ENCODE measurements around the gene ABHD1.
"Not testable (repeated sequence)": the region's sequence is repeated elsewhere in the genome, so short reads cannot be mapped to it uniquely, and the experiment has no call there.

Gene ABHD1

DNA sequence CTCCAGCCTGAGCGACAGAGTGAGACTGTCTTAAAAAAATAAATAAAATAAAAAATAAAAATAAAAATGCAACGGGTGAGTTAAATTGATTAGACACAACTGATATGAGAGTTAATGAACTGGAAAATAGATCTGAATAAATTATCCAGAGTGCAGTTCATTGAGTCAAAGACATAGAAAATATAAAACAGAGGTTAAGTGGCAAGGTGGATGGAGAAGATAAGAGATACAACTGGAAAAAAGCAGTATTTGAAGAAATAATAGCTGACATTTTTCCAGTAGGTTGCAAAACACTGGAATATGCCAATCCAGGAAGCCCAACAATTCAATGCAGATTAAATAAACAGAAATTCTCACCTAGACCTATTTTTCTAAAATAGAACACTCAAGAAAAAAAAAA, 15.4 kb upstream of the ABHD1 start:
- FAIRE-seq (no peak), DNase-seq (ENCODE audit: insufficient read length, low spot score) (no peak)

DNA sequence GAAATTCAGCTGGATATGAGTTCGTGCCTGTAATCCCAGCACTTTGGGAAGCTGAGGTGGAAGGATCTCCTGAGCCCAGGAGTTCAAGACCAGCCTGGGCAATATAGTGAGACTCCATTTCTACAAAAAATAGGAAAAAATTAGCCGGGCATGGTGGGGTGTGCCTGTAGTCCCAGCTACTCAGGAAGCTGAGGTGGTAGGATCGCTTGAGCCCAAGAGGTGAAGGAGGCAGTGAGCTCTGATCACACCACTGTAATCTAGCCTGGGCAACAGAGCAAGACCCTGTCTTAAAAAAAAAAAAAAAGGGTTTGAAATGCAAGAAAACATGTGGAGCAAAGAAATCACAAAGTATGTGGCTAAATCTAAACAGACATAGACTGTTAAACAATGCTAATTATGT, 14.5 kb upstream of the ABHD1 start:
- DNase-seq (ENCODE audit: insufficient read length, low spot score) (no peak), FAIRE-seq (no peak)

DNA sequence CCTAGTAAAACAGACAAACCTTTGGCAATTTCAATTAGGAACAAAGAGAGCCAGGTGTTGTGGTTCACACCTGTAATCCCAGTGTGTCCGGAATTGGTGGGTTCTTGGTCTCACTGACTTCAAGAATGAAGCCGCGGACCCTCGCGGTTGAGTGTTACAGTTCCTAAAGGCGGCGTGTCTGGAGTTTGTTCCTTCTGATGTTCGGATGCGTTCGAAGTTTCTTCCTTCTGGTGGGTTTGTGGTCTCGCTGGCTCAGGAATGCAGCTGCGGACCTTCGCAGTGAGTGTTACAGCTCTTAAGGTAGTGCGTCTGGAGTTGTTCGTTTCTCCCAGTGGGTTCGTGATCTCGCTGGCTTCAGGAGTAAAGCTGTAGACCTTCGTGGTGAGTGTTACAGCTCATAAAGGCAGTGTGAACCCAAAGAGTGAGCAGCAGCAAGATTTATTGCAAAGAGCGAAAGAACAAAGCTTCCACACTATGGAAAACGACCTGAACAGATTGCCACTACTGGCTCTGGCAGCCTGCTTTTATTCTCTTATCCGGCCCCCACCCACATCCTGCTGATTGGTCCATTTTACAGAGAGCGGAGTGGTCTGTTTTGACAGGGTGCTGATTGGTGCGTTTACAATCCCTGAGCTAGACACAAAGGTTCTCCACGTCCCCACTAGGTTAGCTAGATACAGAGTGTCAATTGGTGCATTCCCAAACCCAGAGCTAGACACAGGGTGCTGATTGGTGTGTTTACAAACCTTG, 12.8 kb upstream of the ABHD1 start:
- DNase-seq (ENCODE audit: insufficient read length, low spot score); FAIRE-seq: not testable (repeated sequence)

DNA sequence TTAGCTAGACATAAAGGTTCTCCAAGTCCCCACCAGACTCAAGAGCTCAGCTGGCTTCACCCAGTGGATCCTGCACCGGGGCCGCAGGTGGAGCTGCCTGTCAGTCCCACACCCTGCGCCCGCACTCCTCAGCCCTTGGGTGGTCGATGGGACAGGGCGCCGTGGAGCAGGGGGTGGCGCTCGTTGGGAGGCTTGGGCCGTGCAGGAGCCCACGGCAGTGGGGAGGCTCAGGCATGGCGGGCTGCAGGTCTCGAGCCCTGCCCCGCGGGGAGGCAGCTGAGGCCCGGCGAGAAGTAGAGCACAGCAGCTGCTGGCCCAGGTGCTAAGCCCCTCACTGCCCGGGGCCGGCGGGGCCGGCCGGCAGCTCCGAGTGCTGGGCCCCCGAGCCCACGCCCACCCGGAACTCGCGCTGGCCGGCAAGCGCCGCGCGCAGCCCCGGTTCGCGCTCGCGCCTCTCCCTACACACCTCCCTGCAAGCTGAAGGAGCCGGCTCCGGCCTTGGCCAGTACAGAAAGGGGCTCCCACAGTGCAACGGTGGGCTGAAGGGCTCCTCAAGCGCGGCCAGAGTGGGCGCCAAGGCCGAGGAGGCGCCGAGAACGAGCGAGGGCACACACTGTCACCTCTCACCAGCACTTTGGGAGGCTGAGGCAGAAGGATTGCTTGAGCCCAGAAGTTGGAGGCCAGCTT, 12.1 kb upstream of the ABHD1 start:
- not testable (repeated sequence) for DNase-seq (ENCODE audit: insufficient read length, low spot score); FAIRE-seq

DNA sequence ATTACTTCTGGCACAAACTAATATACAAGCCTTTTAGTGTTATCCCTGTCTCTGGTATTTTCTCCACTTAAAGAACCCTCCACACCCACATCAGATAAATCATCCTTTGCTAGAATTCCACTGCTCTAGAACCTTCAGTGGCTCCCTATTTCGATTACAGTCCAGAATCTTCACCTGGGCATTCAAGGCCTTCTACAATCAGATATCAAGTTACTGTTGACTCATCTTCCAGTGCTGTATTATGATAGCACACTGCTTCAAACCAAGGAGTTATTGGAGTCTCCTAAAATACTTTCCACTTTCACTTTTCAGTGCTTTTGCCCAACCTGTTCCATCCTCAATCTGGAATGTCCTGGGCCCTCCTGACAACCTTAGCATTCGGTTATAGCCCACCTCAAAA, 8.1 kb upstream of the ABHD1 start:
- DNase-seq (ENCODE audit: insufficient read length, low spot score): no peak
- FAIRE-seq: no peak

DNA sequence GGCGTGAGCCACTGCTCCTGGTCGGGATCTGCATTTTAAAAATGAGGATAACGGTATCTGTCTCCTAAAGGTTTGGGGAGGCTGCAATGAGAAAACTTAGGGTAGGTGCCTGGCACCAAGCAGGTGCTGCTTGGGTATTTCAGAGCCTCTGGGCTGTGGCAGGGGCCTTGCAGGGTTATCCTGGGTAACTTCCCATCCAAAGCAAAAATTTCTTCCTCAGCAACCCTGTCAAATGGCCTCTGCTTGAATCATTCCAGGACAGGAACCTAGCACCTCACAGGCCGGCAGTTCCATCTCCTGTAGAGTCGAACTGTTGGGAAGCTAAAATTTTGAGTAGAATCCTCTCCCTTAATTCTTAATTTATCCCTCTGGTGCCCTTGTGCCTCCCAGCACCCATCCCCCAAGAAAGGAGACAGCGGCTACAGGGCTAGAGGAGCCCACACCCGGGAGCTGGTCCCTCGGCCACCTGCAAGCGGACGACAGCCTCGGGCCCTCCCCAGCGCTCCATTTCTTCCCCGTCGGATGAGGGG, 5.6 kb upstream of the ABHD1 start:
- FAIRE-seq (no peak), DNase-seq (ENCODE audit: insufficient read length, low spot score) (no peak)

DNA sequence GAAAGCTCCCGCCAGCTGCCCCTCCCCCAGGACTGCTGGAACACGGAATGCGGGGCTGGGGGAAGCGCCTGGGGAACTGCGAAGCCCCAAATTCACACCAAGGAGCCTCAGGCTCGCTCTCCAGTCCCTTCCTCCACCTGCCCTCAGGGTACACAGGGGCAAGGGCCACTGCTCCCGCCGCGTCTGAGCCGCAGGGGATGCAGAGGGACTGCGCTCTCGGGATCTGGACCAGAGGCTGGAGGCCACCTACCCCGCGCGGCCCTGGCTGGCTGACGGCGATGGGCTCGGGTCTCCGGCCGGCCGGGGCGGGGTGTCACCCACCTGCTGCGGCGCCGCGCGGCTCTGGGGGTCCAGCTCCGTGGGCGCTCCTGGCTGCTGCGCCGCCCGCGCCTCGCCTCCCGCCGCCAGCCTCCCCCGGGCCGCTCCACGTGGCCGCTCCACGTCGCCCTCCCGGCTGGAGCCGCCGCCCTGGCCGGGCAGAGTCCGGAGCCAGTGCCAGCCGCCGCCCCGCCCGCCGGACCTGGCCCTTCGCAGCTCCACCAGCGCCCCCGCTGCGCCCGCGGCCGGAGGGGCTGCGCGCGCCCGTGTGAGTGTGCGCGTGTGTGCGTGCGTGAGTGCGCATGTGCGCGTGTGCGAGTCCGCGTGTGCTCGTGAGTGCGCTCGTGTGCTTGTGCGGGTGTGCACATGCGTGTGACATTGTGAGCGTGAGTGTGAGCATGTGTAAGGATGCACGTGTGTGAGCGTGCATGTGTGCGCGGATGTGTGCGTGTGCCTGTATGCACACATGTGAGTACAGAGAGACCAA, 4.9 kb upstream of the ABHD1 start, which contains the start of gene CGREF1:
Gene CGREF1 (minus strand): TSS at position 604 of the 805 bp plus-strand sequence. CDS start 14,762 bp downstream, outside the sequence.
- FAIRE-seq (no peak), DNase-seq (ENCODE audit: insufficient read length, low spot score) (no peak)

DNA sequence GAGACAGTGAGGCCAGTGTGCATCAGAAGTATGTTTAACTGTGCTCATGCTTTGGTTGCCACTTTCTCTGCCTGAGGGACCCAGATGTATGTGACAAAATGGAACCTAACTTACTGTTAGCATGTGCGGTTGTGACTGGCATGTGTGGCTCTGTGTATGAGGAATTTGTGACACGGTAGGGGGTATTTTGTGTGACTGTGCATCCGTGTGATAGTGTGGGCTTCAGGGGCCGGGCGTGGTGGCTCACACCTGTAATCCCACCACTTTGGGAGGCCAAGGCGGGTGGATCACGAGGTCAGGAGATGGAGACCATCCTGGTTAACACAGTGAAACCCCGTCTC, 4.3 kb upstream of the ABHD1 start:
- FAIRE-seq; DNase-seq (ENCODE audit: insufficient read length, low spot score): not testable (repeated sequence)

DNA sequence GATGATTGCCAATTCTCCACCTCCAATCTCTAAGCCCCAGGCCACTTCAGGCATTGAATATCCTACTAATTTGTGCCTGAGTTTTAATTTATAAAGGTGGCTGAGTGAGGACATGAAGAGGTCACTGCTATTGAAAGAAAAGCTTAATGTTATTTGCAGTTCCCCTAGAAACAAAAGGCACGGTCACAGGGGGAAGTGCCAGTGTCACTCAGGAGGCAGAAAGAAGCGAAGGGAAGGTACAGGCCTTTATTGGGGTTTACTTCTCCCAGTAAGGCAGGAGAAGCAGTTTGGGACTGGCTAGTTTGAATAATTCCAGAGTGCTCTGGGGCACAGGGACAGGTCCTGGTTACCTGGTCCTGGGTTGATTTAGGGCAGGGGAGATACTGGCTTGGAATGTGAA, 1.7 kb upstream of the ABHD1 start:
- FAIRE-seq: no peak

DNA sequence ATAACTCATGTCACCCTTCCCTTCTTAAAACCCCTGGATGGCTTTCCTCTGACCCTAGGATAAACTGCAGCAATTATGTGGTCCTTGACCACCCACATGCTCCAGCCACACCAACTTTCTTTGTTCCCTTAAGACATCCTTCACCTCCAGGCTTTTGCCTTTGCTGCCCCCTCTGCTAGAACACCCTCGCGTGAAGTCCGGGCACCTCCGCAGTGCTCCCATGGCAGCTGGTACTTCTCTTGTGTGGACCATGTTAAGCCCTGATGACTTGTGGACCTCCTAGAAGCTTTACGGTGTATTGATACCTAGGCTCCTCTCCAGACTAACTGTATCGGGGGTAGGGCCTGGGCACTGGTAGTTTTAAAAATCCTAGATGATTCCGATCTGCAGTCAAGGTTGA, 824 bp upstream of the ABHD1 start:
- FAIRE-seq: no peak
- no peak for DNase-seq (ENCODE audit: insufficient read length, low spot score)

More for the DNA sequence above, 1.7 kb upstream of the ABHD1 start:
- no peak for DNase-seq (ENCODE audit: insufficient read length, low spot score)

DNA sequence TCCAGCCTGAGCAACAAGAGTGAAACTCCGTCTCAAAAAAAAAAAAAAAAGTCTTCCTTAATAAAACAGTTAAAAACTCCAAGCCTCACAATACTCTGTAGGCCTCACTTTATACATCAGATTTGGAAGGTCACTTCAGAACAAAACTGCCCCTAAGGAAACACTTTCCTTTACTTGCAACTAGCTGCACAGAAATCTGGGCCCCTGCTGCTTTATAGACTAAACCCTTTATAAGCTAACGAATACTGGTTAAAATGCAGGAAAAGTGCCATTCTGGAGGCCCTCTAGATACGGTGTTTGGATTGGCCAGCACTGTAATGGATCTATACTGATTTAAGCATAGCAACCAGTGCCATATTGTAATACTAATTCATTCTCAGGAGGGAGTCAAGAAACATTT, 1.5 kb downstream of the ABHD1 start:
- DNase-seq (ENCODE audit: insufficient read length, low spot score) (no peak), FAIRE-seq (no peak)

DNA sequence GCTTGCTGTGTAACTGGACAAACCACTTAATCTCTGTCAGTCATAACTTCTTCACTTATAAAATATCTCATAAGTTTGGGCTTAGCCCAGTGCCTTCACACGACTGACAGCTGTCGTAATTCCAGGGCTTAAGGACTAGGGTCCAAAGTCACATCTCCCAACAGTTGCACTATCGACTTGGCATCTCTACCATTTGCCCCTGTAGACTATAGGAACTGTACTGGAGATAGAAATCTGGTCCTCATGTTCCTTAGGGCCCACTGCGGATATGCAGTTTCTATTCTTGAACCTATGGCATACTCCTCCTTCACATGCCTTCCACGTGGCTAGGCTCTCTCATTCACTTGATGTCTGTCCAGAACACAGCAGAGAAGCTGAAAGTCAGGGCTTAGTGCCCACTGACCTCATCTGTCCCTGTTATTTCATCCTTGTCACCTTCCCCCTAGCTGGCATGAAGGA, 2.7 kb downstream of the ABHD1 start:
- FAIRE-seq (no peak), DNase-seq (ENCODE audit: insufficient read length, low spot score) (no peak)

DNA sequence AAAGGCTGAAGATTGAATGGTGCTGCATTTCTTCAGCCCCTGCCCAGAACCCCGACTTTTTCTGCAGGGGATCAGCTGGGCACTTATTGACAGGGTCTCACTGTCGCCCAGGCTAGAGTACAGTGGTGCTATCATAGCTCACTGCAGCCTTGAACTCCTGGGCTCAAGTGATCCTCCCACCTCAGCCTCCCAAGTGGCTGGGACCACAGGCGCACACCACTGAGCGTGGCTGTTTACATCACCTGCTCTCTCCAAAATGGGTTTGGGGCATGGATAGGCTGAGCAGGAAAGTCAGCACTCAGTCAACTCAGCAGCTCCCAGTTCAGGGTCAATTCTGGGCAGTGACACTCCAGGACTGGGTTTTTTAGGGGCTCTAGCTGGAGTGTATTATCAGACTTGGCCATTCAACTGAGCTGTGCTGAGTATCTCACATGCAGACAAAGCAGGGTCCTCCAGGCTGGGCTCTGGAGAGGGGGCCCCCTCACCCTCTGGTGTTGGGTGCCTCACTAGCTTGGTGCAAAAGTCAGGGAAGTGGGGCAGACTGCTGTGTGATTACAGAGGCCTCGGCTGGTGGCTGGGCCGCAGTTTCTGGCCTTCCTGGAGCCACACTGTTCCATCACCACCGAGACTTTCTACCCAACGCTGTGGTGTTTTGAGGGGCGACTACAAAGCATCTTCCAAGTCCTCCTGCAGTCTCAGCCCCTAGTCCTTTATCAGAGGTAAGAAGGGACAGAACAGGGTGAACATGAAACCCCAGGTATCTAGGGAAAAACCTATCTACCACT, 4.5 kb downstream of the ABHD1 start:
- FAIRE-seq (no peak), DNase-seq (ENCODE audit: insufficient read length, low spot score) (no peak)

DNA sequence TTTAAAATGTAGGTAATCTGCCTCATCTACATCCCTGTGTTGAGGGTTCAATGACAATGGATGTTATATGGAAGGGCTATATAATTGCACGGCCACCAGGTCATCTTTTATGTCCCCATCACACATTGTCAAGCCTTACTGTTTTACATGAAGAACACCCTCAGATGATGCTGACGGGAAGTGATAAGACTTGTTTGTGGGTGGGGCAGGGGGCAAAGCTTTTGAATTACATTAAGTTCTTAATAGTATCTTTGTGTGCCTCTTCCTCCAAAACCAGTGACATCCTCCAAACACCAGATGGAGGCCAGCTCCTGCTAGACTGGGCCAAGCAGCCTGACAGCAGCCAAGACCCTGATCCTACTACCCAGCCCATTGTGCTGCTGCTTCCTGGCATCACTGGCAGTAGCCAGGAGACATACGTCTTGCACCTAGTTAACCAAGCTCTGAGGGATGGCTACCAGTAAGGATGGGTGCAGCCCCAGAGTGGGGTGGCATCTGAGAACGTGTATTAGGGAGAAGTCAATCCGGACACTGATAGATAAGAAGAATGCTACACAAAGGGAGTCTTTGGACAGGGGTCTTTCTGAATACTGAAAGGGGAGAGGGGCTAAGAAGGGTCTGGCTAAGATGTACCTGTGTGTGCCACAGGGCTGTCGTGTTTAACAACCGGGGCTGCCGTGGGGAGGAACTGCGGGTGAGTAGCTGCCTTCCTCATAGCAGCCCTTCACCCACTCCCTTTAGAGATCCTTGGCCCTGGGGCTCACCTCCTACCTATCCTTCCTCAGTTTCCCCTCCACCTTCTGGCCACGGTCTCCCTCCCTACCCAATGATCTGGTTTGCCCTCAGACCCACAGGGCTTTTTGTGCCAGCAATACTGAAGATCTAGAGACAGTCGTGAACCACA, 5.3 kb downstream of the ABHD1 start:
- DNase-seq (ENCODE audit: insufficient read length, low spot score) (no peak), FAIRE-seq (no peak)

DNA sequence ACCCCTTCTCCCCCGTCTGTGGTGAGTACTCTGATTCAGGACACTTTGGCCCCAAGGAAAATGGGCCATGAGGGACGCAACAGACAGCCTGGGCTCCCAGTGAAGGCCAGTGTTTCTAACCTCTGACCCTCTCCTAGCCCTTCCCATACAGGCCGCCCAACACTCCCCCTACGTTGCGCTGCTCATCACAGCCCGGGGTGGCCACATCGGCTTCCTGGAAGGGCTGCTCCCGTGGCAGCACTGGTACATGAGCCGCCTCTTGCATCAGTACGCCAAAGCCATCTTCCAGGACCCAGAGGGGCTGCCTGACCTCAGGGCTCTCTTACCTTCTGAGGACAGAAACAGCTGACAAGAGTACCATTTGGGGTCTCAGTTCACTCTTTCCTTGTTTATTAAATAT, 6.8 kb downstream of the ABHD1 start:
- FAIRE-seq: no peak
- no peak for DNase-seq (ENCODE audit: insufficient read length, low spot score)

DNA sequence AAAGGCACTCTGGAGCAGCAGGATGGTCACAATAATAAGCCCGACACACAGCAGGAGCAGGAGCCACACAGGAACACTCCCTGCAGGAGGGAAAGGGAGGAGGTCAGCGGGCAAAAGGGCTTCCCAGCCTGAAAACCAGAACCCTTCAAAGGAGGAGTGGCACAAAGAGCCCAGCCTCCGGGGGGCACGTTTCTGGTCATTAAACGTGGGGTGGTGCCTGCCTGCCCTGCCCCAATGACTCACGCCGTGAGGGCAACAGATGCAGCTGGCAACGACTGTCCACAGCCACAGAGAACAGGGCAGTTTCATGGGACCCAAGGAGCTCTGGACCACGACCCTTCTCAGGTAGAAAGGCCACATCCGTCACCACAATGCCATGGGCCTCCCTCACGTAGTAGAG, 7.8 kb downstream of the ABHD1 start:
- FAIRE-seq (no peak), DNase-seq (ENCODE audit: insufficient read length, low spot score) (no peak)

DNA sequence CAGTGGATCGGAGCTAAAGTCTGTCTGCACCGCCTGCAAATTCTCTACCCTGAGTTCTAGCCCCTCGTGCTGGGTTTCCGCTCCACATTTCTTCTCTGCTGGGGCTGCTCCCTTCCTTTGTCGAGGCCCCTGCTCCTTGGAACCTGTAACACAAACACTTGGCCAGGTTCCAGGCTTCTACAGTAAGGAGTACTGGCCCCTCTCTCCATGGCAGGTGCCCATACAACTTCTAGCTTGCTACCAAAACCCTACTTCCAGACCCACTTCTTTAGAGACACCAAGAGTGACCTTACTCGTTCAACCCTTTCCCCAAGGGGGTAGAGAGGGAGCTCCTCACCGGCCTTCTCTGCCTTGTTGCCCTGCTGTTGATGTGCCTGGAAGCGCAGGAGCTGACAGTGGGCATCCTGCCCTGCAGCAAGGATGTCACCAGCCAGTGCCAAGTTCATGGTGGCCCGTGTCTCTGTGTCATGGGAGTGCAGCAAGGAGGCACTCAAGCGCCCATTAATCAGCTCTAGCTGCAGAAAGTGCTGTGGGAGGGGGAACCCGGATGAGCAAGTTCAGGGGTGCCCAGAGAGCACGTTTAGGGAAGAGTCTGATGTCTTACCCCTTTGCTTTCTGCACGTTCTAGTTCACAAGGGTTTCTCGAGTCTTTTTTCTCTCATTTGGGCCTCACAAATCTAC, 9.7 kb downstream of the ABHD1 start:
- no peak for FAIRE-seq
- DNase-seq (ENCODE audit: insufficient read length, low spot score): no peak

DNA sequence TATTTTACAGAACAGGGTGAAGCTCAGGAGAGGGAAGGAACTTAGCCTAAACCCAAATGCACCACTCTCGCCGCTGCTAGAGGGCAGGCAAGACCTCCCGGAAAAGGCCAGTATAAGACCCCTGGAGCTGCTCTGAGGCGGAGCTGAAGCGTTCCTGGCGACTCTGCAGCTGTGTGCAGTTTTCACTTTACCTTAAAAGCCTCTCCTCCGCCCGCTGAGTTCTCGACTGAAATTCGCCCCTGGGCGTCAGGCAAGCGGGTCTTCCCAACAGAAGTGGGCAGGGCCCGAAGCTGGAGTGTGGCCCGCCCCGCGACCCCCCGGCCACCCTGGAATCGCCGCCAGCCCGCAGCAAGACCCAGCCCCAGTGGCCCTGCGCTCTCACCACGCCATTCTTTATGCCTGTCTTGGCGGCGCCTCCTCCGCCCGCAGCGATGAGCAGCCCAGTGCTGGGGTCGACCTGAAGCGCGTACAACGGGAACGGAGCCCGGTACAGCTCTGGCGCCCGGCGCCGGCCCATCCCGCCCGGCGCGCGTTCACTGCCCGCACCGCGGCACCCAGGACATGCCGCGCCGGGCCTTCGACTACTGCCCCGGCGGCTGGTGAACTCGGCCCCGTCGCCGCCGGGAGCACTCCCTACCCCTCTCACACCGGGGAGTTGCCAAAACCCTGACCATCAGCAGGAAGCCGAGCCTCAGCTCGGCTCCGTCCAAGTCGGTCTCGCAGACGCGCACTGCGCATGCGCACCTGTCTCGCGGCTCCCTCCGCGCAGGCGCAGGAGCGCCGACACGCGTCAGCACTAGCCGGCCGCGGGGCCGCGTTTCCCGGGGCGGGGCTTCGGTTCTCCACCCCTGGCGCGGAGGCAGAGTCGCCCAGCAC, 10.5 kb downstream of the ABHD1 start, which contains the start of gene PREB:
Gene PREB (minus strand): TSS at position 732 of the 876 bp plus-strand sequence. CDS start 215 bp downstream, at position 517.
- peak; percentile 98 for DNase-seq (ENCODE audit: insufficient read length, low spot score)
- FAIRE-seq: peak; percentile 78
